Panc1 (cell line): ENCODE results near the gene AMN1. TPM values are rescaled to one million over a fixed set of nuclear protein-coding genes. Genes with fewer than 3 reads are reported as not detected.

Source experiments
- ATAC-seq: fragments of 200-7000 bp; cut with Tn5 transposase; 2 replicates; pipeline ENCODE4 v1.9.1; 2020; ENCODE audit warnings: mild to moderate bottlenecking, moderate library complexity
- BruUV-seq: library from RNA; stranded (reverse); fragments of 400-500 nt; replicated peaks from 2 replicates; lab custom pipeline; 2021; lab: Mats Ljungman, UMichigan
- CTCF ChIA-PET: fragments of 300-600 bp; sonication (Branson Sonifier 250); formaldehyde crosslinking; loops from one replicate; lab custom pipeline; 2022; ENCODE audit warnings: antibody characterized with exemption; lab: Charles Lee
- POLR2A ChIA-PET: fragments of 300-600 bp; sonication (Branson Sonifier 250); formaldehyde crosslinking; loops from one replicate; lab custom pipeline; 2022; ENCODE audit warnings: antibody characterized with exemption; lab: Charles Lee
- DNase-seq: peaks from one replicate; pipeline ENCODE4 v3.0.0-alpha.2; 2010; ENCODE audit warnings: low read depth, low spot score
- H3K27ac ChIP-seq: 2 replicates; pipeline ENCODE4 v1.5.1; 2011; ENCODE audit warnings: mild to moderate bottlenecking, low read length, inconsistent platforms
- H3K27me3 ChIP-seq: fragments of 200-500 bp; sonication (Bioruptor generic); 2 replicates; pipeline ENCODE4 v1.6.0; 2014; ENCODE audit warnings: low read length, inconsistent platforms; ENCODE audit not compliant: control insufficient read depth, insufficient read depth
- H3K36me3 ChIP-seq: fragments of 200-500 bp; sonication (Bioruptor generic); 2 replicates; pipeline ENCODE4 v1.5.1; 2014; ENCODE audit warnings: inconsistent platforms, mild to moderate bottlenecking, low read length, moderate library complexity; ENCODE audit not compliant: control insufficient read depth, insufficient read depth
- H3K4me1 ChIP-seq: 2 replicates; pipeline ENCODE4 v1.5.1; 2011; ENCODE audit warnings: inconsistent platforms, mild to moderate bottlenecking, low read length, moderate library complexity; ENCODE audit not compliant: control insufficient read depth, insufficient read depth
- H3K4me3 ChIP-seq, 2 experiments: 2 replicates each; pipeline ENCODE4 v1.5.1; 2011 to 2012; ENCODE audit warnings: low read depth in 2 of 2, low read length in 2 of 2, mild to moderate bottlenecking in 2 of 2, inconsistent platforms in 1 of 2, moderate library complexity in 1 of 2
- H3K9me3 ChIP-seq: fragments of 200-500 bp; sonication (Bioruptor generic); 2 replicates; pipeline ENCODE4 v1.5.1; 2014; ENCODE audit warnings: low read depth, mild to moderate bottlenecking, inconsistent platforms, low read length, moderate library complexity; ENCODE audit not compliant: control insufficient read depth, insufficient read depth
- POLR2AphosphoS5 ChIP-seq: IDR thresholded peaks from 2 replicates; pipeline ENCODE4 v1.6.1; 2012; ENCODE audit warnings: mild to moderate bottlenecking, low read depth, low read length, moderate library complexity
- SIN3A ChIP-seq: IDR thresholded peaks from 2 replicates; pipeline ENCODE4 v1.6.1; 2012; ENCODE audit warnings: low read depth, mild to moderate bottlenecking, low read length, moderate library complexity, borderline replicate concordance; ENCODE audit not compliant: insufficient read depth
- TCF7L2 ChIP-seq: IDR thresholded peaks from 2 replicates; pipeline ENCODE4 v1.6.1; 2011; ENCODE audit warnings: mild to moderate bottlenecking, low read depth, low read length, inconsistent platforms
- in situ Hi-C: cut with HindIII; loops from 2 replicates; pipeline ENCODE4 v1.10.0; 2016; ENCODE audit warnings: low sequenced_read_pairs, low pct_unique_long_range_greater_than_20kb
- intact Hi-C: fragments of 100-400 bp; cut with micrococcal nuclease; formaldehyde crosslinking; loops from one replicate; pipeline ENCODE4 v1.10.0; 2022; ENCODE audit not compliant: unreplicated experiment
- total RNA-seq: library from RNA; stranded (reverse); gene quantifications from one replicate; pipeline ENCODE4 v1.2.1, GENCODE V29; 2021; ENCODE audit not compliant: unreplicated experiment
- TF ChIP-seq, protein P1 (sequence below), 2 experiments: IDR thresholded peaks; 2 replicates each; pipeline ENCODE4 v1.6.1; 2011 to 2012; ENCODE audit warnings: low read depth in 2 of 2, control low read depth in 1 of 2, low read length in 1 of 2, mild to moderate bottlenecking in 1 of 2, moderate library complexity in 1 of 2; ENCODE audit not compliant: insufficient read depth in 1 of 2
- TF ChIP-seq, protein P2 (sequence below): fragments of 450-650 bp; IDR thresholded peaks from 2 replicates; pipeline ENCODE4 v1.5.1; 2017; ENCODE audit warnings: mild to moderate bottlenecking

Gene AMN1
- total RNA-seq, 1 experiment from 2014 or later, result 16.4 TPM

DNA sequence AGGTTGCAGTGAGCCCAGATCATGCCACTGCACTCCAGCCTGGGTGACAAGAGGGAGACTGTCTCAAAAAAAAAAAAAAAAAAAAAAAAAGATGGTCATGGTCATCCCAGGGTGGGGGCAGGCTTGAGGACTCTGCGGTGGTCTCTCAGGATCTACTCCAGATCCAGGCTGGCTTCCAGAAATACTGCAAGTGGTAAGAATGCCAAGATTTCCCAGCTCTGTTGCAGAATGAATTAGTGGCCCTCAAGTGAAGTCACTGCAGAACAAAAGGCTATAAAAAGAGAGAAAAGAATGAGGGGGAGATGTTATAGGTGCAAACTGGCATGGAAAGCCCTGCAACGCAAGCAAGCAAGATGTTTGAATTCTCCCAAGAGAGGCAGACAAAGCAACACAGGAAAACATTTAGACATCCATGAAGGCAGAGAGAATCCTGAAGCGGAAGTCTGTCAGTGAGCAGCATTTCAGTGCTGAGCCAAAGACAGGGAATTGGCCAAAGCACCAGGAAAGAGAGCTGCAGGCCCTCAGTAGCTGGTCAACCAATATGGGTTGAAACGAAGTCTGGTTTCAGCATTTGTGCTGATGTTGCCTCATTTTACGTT, 101.3 kb downstream of the AMN1 start:
- Histone ChIP-seq H3K4me3 (no peak overlapping the region), H3K27ac (no peak overlapping the region), H3K27me3 (no peaks in the 10 kb centered on the region), H3K36me3 (no peaks in the 10 kb centered on the region), H3K9me3 (no peaks in the 10 kb centered on the region), H3K4me1 (no peaks in the 10 kb centered on the region)
- no TSS peak for BruUV-seq
- ATAC-seq (no peak), DNase-seq (no peak)
- in situ Hi-C loops (no loop called here), intact Hi-C loops (no loop called here)
- POLR2A ChIA-PET, result no interaction called here
- TF ChIP-seq POLR2AphosphoS5 (no peak), TCF7L2 (no peak), SIN3A (no peak)
- TF ChIP-seq, protein P1, sequence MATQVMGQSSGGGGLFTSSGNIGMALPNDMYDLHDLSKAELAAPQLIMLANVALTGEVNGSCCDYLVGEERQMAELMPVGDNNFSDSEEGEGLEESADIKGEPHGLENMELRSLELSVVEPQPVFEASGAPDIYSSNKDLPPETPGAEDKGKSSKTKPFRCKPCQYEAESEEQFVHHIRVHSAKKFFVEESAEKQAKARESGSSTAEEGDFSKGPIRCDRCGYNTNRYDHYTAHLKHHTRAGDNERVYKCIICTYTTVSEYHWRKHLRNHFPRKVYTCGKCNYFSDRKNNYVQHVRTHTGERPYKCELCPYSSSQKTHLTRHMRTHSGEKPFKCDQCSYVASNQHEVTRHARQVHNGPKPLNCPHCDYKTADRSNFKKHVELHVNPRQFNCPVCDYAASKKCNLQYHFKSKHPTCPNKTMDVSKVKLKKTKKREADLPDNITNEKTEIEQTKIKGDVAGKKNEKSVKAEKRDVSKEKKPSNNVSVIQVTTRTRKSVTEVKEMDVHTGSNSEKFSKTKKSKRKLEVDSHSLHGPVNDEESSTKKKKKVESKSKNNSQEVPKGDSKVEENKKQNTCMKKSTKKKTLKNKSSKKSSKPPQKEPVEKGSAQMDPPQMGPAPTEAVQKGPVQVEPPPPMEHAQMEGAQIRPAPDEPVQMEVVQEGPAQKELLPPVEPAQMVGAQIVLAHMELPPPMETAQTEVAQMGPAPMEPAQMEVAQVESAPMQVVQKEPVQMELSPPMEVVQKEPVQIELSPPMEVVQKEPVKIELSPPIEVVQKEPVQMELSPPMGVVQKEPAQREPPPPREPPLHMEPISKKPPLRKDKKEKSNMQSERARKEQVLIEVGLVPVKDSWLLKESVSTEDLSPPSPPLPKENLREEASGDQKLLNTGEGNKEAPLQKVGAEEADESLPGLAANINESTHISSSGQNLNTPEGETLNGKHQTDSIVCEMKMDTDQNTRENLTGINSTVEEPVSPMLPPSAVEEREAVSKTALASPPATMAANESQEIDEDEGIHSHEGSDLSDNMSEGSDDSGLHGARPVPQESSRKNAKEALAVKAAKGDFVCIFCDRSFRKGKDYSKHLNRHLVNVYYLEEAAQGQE (IDR thresholded peaks at IDR 0.05; ENCODE audit: insufficient read depth in 1 of 2, low read depth in 2 of 2, low read length in 1 of 2), result no peak
- TF ChIP-seq, protein P2, sequence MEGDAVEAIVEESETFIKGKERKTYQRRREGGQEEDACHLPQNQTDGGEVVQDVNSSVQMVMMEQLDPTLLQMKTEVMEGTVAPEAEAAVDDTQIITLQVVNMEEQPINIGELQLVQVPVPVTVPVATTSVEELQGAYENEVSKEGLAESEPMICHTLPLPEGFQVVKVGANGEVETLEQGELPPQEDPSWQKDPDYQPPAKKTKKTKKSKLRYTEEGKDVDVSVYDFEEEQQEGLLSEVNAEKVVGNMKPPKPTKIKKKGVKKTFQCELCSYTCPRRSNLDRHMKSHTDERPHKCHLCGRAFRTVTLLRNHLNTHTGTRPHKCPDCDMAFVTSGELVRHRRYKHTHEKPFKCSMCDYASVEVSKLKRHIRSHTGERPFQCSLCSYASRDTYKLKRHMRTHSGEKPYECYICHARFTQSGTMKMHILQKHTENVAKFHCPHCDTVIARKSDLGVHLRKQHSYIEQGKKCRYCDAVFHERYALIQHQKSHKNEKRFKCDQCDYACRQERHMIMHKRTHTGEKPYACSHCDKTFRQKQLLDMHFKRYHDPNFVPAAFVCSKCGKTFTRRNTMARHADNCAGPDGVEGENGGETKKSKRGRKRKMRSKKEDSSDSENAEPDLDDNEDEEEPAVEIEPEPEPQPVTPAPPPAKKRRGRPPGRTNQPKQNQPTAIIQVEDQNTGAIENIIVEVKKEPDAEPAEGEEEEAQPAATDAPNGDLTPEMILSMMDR, result no peak
- CTCF ChIA-PET, result interaction anchor here (0.7 kb wide), 2 partner anchors 46 to 224 kb away, joined by 10 to 12 read pairs; no protein-coding TSS in a partner anchor

DNA sequence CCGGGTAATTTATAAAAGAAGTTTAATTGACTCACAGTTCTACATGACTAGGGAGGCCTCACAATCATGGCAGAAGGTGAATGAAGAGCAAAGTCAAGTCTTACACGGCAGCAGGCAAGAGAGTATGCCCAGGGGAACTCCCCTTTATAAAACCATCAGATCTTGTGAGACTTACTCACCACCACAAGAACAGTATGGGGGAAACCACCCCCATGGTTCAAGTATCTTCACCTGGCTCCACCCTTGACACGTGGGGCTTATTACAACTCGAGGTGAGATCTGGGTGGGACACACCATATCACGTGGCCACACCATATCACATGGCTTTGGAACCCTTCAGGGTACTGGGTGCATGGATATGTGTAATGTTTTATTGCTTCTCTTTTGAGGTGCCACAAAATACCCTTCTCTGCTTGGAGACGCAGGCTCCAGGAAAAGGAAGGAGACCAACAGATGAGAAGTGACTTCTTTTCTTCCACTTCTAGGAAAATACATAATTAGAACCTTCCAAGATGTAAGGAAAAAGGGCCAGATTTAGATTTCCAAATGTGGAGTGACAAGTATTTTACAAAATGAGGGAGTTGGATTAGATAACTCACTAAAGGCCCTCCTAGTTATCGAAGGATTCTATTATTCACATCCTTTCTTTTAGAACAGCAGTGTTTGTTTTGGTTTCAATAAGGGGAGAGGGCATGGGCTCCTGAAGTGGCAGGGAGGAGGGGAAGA, 102.4 kb downstream of the AMN1 start:
- Histone ChIP-seq H3K9me3 (no peaks in the 10 kb centered on the region), H3K36me3 (no peaks in the 10 kb centered on the region), H3K4me3 (no peak overlapping the region), H3K27me3 (no peaks in the 10 kb centered on the region), H3K4me1 (no peaks in the 10 kb centered on the region), H3K27ac (no peak overlapping the region)
- no peak for DNase-seq
- intact Hi-C loops (no loop called here), in situ Hi-C loops (no loop called here)
- ATAC-seq, result no peak
- TF ChIP-seq TCF7L2 (no peak), SIN3A (no peak), POLR2AphosphoS5 (no peak)
- TF ChIP-seq, protein P1 (IDR thresholded peaks at IDR 0.05; ENCODE audit: insufficient read depth in 1 of 2, low read depth in 2 of 2, low read length in 1 of 2), result no peak
- TF ChIP-seq, protein P2, result no peak
- no TSS peak for BruUV-seq
- POLR2A ChIA-PET, result no interaction called here
- CTCF ChIA-PET, result interaction anchor here (0.7 kb wide), 1 partner anchor 44 kb away, joined by 10 read pairs; no protein-coding TSS in a partner anchor
